ENCODE measurements around the gene KLHL29. TPM values are rescaled to one million over a fixed set of nuclear protein-coding genes. Genes with fewer than 3 reads are reported as not detected.

The KLHL29 gene
- total RNA-seq, 1 experiment from 2014 or later: 7.7 TPM

GRCh38 chr2:23387221-23387550 is 2.2 kb downstream of the KLHL29 start:
- DNase-seq (ENCODE audit: low read depth, low spot score): no peak
- H3K27me3 ChIP-seq (ENCODE audit: control insufficient read depth, insufficient read depth, low read length): peaks cover 6% of the 10 kb centered on the region
- ChIA-PET POLR2A (no interaction called here), CTCF (no interaction called here)
- no peak for TF ChIP-seq TCF7L2 (IDR thresholded peaks at IDR 0.05; ENCODE audit: low read depth, low read length)
- no peak for TF ChIP-seq CTCF (IDR thresholded peaks at IDR 0.05)
- no peak for TF ChIP-seq POLR2AphosphoS5 (IDR thresholded peaks at IDR 0.05; ENCODE audit: low read depth, low read length)
- no peak for TF ChIP-seq SIN3A (IDR thresholded peaks at IDR 0.05; ENCODE audit: borderline replicate concordance, insufficient read depth, low read depth, low read length)
- TF ChIP-seq REST (IDR thresholded peaks at IDR 0.05; ENCODE audit: insufficient read depth in 1 of 2, low read depth in 2 of 2, low read length in 1 of 2): no peak
- intact Hi-C loops (cut with micrococcal nuclease; ENCODE audit: unreplicated experiment) (no loop called here), in situ Hi-C loops (cut with HindIII; ENCODE audit: low pct_unique_long_range_greater_than_20kb, low sequenced_read_pairs) (no loop called here)
- no peak overlapping the region for H3K27ac ChIP-seq (ENCODE audit: low read length)
- no TSS peak for BruUV-seq (replicated peaks)
- no peaks in the 10 kb centered on the region; the same call in 1 of the 2 replicates for H3K36me3 ChIP-seq (ENCODE audit: control insufficient read depth, insufficient read depth, low read length)
- ATAC-seq: peak; percentile 32
- H3K4me1 ChIP-seq (ENCODE audit: control insufficient read depth, insufficient read depth, low read length): peaks cover 6% of the 10 kb centered on the region; the same call in 1 of the 2 replicates
- peak overlapping the region; percentile 60 to 70 for H3K4me3 ChIP-seq (ENCODE audit: low read depth in 2 of 2, low read length in 2 of 2)
- H3K9me3 ChIP-seq (ENCODE audit: control insufficient read depth, insufficient read depth, low read depth, low read length): no peaks in the 10 kb centered on the region

GRCh38 chr2:23387845-23388244 is 2.9 kb downstream of the KLHL29 start:
- no peaks in the 10 kb centered on the region; the same call in 1 of the 2 replicates for H3K36me3 ChIP-seq (ENCODE audit: control insufficient read depth, insufficient read depth, low read length)
- ATAC-seq (no peak), DNase-seq (ENCODE audit: low read depth, low spot score) (no peak)
- CTCF ChIA-PET: no interaction called here
- intact Hi-C loops (cut with micrococcal nuclease; ENCODE audit: unreplicated experiment) (no loop called here), in situ Hi-C loops (cut with HindIII; ENCODE audit: low pct_unique_long_range_greater_than_20kb, low sequenced_read_pairs) (no loop called here)
- peaks cover 6% of the 10 kb centered on the region for H3K27me3 ChIP-seq (ENCODE audit: control insufficient read depth, insufficient read depth, low read length)
- H3K4me1 ChIP-seq (ENCODE audit: control insufficient read depth, insufficient read depth, low read length): peaks cover 6% of the 10 kb centered on the region; the same call in 1 of the 2 replicates
- no TSS peak for BruUV-seq (replicated peaks)
- H3K9me3 ChIP-seq (ENCODE audit: control insufficient read depth, insufficient read depth, low read depth, low read length): no peaks in the 10 kb centered on the region
- no peak overlapping the region for H3K27ac ChIP-seq (ENCODE audit: low read length)
- TF ChIP-seq SIN3A (IDR thresholded peaks at IDR 0.05; ENCODE audit: borderline replicate concordance, insufficient read depth, low read depth, low read length) (no peak), CTCF (IDR thresholded peaks at IDR 0.05) (no peak), TCF7L2 (IDR thresholded peaks at IDR 0.05; ENCODE audit: low read depth, low read length) (no peak), POLR2AphosphoS5 (IDR thresholded peaks at IDR 0.05; ENCODE audit: low read depth, low read length) (no peak), REST (IDR thresholded peaks at IDR 0.05; ENCODE audit: insufficient read depth in 1 of 2, low read depth in 2 of 2, low read length in 1 of 2) (no peak)
- POLR2A ChIA-PET: no interaction called here
- no peak overlapping the region for H3K4me3 ChIP-seq (ENCODE audit: low read depth in 2 of 2, low read length in 2 of 2)

All from Panc1 (cell line).